Smooth muscle cell (in vitro differentiated cells): Measurements from ENCODE around the gene VSIG8. TPM values are rescaled to one million over a fixed set of nuclear protein-coding genes. Genes with fewer than 3 reads are reported as not detected.

ENCODE experiments used
- DNase-seq: peaks from one replicate; lab custom pipeline; 2025; ENCODE audit not compliant: unreplicated experiment; lab: John Stamatoyannopoulos, UW
- H2AFZ ChIP-seq: fragments of 200-600 bp; sonication (generic); 2 replicates; pipeline ENCODE4 v1.6.0; 2016; ENCODE audit warnings: antibody characterized with exemption, low read depth, mild to moderate bottlenecking
- H3F3A ChIP-seq: fragments of 200-600 bp; sonication (generic); 2 replicates; pipeline ENCODE4 v1.6.0; 2017; ENCODE audit warnings: antibody characterized with exemption, low read depth
- H3K27ac ChIP-seq: fragments of 200-600 bp; sonication (generic); 2 replicates; pipeline ENCODE4 v1.5.1; 2016; ENCODE audit warnings: low read depth, mild to moderate bottlenecking
- H3K27me3 ChIP-seq: fragments of 200-600 bp; sonication (generic); 2 replicates; pipeline ENCODE4 v1.6.1; 2016; ENCODE audit warnings: low read depth, mild to moderate bottlenecking
- H3K36me3 ChIP-seq: fragments of 200-600 bp; sonication (generic); 2 replicates; pipeline ENCODE4 v1.5.1; 2016; ENCODE audit warnings: low read depth
- H3K4me1 ChIP-seq: fragments of 200-600 bp; sonication (generic); 2 replicates; pipeline ENCODE4 v1.5.1; 2016; ENCODE audit warnings: low read depth
- H3K4me2 ChIP-seq: fragments of 200-600 bp; sonication (generic); 2 replicates; pipeline ENCODE4 v1.6.0; 2016; ENCODE audit warnings: mild to moderate bottlenecking
- H3K4me3 ChIP-seq: fragments of 200-600 bp; sonication (generic); 2 replicates; pipeline ENCODE4 v1.5.1; 2016; ENCODE audit warnings: mild to moderate bottlenecking
- H3K79me2 ChIP-seq: fragments of 200-600 bp; sonication (generic); 2 replicates; pipeline ENCODE4 v1.6.0; 2016; ENCODE audit warnings: low read depth, mild to moderate bottlenecking
- H3K9ac ChIP-seq: fragments of 200-600 bp; sonication (generic); 2 replicates; pipeline ENCODE4 v1.6.0; 2016; ENCODE audit warnings: low read depth
- H3K9me3 ChIP-seq: fragments of 200-600 bp; sonication (generic); replicated peaks from 2 replicates; pipeline ENCODE4 v1.5.1; 2016; ENCODE audit warnings: low read depth
- H4K20me1 ChIP-seq: fragments of 200-600 bp; sonication (generic); 2 replicates; pipeline ENCODE4 v1.6.0; 2016; ENCODE audit warnings: low read depth
- WGBS: methylation state at CpG from one replicate; pipeline ENCODE4 v1.1.7; 2016; ENCODE audit warnings: low lambda C conversion rate; 5-methylcytosine and 5-hydroxymethylcytosine counted together
- polyA plus RNA-seq: library from polyadenylated mRNA; unstranded; fragments of >200 nt; fragmentation: Nextera tagmentation; extraction: Ambion mirVana; gene quantifications from 2 replicates; pipeline ENCODE4 v1.2.1, GENCODE V29; 2016
- total RNA-seq: library from RNA; depleted of rRNA; stranded (reverse); fragments of >200 nt; gene quantifications from 2 replicates; pipeline ENCODE4 v1.2.3, GENCODE V29; 2014
- TF ChIP-seq, protein P1 (sequence below): fragments of 200-600 bp; sonication (generic); IDR thresholded peaks from 2 replicates; pipeline ENCODE4 v1.5.1; 2017; ENCODE audit warnings: borderline replicate concordance, mild to moderate bottlenecking, antibody characterized with exemption; ENCODE audit not compliant: insufficient read depth, poor library complexity, severe bottlenecking

Gene VSIG8
- total and polyA plus RNA-seq, 2 experiments from 2014 or later: 0.29 TPM; not detected in 1

DNA sequence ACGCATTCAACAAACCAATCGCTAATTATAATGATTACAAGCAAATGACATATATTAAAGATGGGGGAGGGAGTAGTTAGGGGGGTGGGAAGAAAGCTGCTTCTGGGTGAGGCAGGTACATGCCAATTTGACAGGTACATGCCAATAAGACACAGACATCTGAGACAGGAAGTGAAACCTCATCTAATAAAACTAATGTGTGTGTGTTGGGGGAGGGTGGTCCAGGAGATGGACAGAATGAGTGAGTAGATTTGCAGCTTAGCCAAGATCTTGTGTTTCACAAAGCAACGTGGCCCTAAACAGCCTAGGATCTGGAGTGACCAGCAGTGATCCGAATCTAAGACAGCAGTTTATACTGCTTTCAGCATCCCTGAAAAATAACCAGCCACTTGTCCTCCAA, 26.7 kb upstream of the VSIG8 start:
- H4K20me1 ChIP-seq: no peaks in the 10 kb centered on the region
- no peak overlapping the region for H3K27ac ChIP-seq
- no peaks in the 10 kb centered on the region for H3K36me3 ChIP-seq
- H3K9ac ChIP-seq: no peak overlapping the region
- no peak for DNase-seq
- H3K79me2 ChIP-seq: no peaks in the 10 kb centered on the region
- H3F3A ChIP-seq: no peaks in the 10 kb centered on the region
- 95% methylated on average over 4 of the region's 4 CpGs for WGBS
- no peak overlapping the region for H3K4me2 ChIP-seq
- no peak overlapping the region for H2AFZ ChIP-seq
- H3K4me3 ChIP-seq: no peak overlapping the region
- no peaks in the 10 kb centered on the region for H3K9me3 ChIP-seq
- TF ChIP-seq, protein P1, sequence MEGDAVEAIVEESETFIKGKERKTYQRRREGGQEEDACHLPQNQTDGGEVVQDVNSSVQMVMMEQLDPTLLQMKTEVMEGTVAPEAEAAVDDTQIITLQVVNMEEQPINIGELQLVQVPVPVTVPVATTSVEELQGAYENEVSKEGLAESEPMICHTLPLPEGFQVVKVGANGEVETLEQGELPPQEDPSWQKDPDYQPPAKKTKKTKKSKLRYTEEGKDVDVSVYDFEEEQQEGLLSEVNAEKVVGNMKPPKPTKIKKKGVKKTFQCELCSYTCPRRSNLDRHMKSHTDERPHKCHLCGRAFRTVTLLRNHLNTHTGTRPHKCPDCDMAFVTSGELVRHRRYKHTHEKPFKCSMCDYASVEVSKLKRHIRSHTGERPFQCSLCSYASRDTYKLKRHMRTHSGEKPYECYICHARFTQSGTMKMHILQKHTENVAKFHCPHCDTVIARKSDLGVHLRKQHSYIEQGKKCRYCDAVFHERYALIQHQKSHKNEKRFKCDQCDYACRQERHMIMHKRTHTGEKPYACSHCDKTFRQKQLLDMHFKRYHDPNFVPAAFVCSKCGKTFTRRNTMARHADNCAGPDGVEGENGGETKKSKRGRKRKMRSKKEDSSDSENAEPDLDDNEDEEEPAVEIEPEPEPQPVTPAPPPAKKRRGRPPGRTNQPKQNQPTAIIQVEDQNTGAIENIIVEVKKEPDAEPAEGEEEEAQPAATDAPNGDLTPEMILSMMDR: no peak
- peaks cover 10% of the 10 kb centered on the region for H3K4me1 ChIP-seq
- H3K27me3 ChIP-seq: no peaks in the 10 kb centered on the region

DNA sequence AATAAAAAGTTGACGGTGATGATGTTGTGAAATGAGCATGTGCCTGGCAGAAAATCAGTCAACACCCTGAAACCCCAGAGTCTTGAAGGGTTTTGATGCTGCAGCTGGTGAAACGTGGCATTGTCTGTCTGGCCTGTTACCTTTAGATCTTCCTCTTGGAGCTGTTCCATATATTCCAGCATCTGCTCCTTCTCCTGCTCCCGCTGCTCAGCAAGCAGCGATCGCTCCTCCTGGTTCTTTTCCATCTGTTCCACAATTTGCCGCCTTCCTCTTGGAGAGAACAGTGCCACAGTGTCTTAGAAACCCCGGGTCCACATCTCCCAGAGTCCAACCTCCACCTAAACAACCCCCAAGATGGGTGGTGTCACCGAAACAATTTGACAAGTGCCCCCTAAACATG, 21.8 kb upstream of the VSIG8 start:
- no peaks in the 10 kb centered on the region for H3K27me3 ChIP-seq
- H3K4me2 ChIP-seq: no peak overlapping the region
- no peak overlapping the region for H3K9ac ChIP-seq
- no peaks in the 10 kb centered on the region for H4K20me1 ChIP-seq
- H2AFZ ChIP-seq: no peak overlapping the region
- no peak overlapping the region for H3K4me3 ChIP-seq
- H3K4me1 ChIP-seq: no peaks in the 10 kb centered on the region
- WGBS: 81% methylated on average over 8 of the region's 8 CpGs
- no peaks in the 10 kb centered on the region for H3F3A ChIP-seq
- H3K27ac ChIP-seq: no peak overlapping the region
- TF ChIP-seq, protein P1: no peak
- H3K9me3 ChIP-seq: no peaks in the 10 kb centered on the region
- no peaks in the 10 kb centered on the region for H3K79me2 ChIP-seq
- no peak for DNase-seq
- no peaks in the 10 kb centered on the region for H3K36me3 ChIP-seq

DNA sequence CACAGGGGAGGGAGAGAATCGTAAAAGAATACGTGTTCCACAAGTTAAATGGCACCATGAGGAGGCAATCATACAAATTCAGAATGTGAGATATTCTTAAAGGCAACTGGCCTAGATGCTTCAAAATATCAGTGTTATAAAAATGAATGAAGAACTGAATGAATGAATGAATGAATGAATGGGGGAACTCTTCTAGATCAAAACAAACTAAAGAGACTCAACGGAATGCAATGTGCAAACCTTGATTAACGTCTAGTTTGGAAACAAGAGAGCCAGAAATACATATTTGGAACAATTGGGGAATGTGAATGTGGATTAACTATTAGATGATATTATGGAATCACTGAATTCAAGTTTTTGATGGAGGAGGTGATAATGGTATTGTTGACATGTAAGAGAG, 20.7 kb upstream of the VSIG8 start:
- 69% methylated on average over 4 of the region's 4 CpGs for WGBS
- no peaks in the 10 kb centered on the region for H3K27me3 ChIP-seq
- H3K4me1 ChIP-seq: no peaks in the 10 kb centered on the region

DNA sequence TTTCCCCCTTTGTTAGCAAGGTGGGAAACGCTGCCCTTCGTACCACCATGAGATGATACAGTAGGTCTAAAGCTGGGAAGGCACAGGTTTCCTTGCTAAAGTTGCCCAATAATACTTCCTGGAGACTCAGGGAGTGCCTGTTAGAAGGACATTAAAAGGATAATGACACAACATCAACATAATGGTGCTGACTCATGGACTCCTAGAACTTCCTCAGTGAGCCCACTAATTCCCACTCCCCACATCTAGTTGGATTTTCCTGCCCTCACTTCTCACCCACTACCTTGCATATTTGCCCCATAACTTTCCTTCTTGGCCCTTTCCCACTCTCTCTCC, 20.0 kb upstream of the VSIG8 start:
- H3F3A ChIP-seq: no peaks in the 10 kb centered on the region
- H3K9ac ChIP-seq: peak overlapping the region; percentile 50
- no peak overlapping the region for H2AFZ ChIP-seq
- H3K4me3 ChIP-seq: no peak overlapping the region
- no peaks in the 10 kb centered on the region for H3K9me3 ChIP-seq
- H3K36me3 ChIP-seq: no peaks in the 10 kb centered on the region
- WGBS: 87% methylated on average over 2 of the region's 2 CpGs
- no peak for DNase-seq
- peak overlapping the region; percentile 54 for H3K4me2 ChIP-seq
- TF ChIP-seq, protein P1: no peak
- no peaks in the 10 kb centered on the region for H3K79me2 ChIP-seq
- no peaks in the 10 kb centered on the region for H3K27me3 ChIP-seq
- peak overlapping the region; percentile 90 for H3K27ac ChIP-seq
- no peaks in the 10 kb centered on the region for H3K4me1 ChIP-seq
- no peaks in the 10 kb centered on the region for H4K20me1 ChIP-seq

More for the DNA sequence above, 20.7 kb upstream of the VSIG8 start:
- Histone ChIP-seq H3K36me3 (no peaks in the 10 kb centered on the region), H2AFZ (no peak overlapping the region), H4K20me1 (no peaks in the 10 kb centered on the region), H3K27ac (no peak overlapping the region), H3K4me3 (no peak overlapping the region), H3K9me3 (no peaks in the 10 kb centered on the region), H3K79me2 (no peaks in the 10 kb centered on the region), H3K4me2 (no peak overlapping the region), H3K9ac (no peak overlapping the region), H3F3A (no peaks in the 10 kb centered on the region)
- DNase-seq: no peak
- TF ChIP-seq, protein P1: no peak
